ENCODE data around the gene TTLL4. TPM values are rescaled to one million over a fixed set of nuclear protein-coding genes. Genes with fewer than 3 reads are reported as not detected.

TTLL4 gene
- total RNA-seq, 1 donor from 2014 or later = 39.8 TPM

GRCh38 chr2:218733171-218734021 is 22.8 kb downstream of the TTLL4 start:
- Histone ChIP-seq H2AFZ (replicated peaks) (no peak overlapping the region), H3K4me2 (no peak overlapping the region), H3K36me3 (no peaks in the 10 kb centered on the region), H3K4me3 (no peak overlapping the region), H3K9ac (no peak overlapping the region), H3K27me3 (no peaks in the 10 kb centered on the region), H3K9me3 (ENCODE audit: low read depth) (no peaks in the 10 kb centered on the region), H3K27ac (no peak overlapping the region), H3F3A (ENCODE audit: low read depth) (no peaks in the 10 kb centered on the region), H3K4me1 (no peaks in the 10 kb centered on the region), H4K20me1 (ENCODE audit: low read depth) (peaks cover 48% of the 10 kb centered on the region), H3K79me2 (ENCODE audit: low read depth) (peaks cover 51% of the 10 kb centered on the region)
- no peaks in the 10 kb centered on the region for H3K27me3 Mint-ChIP-seq (ENCODE audit: insufficient read depth, low read depth)
- no peak for TF ChIP-seq EZH2 (IDR thresholded peaks at IDR 0.05)
- no peak for TF ChIP-seq CTCF (IDR thresholded peaks at IDR 0.05)
- TF ChIP-seq EZH2phosphoT487 (IDR thresholded peaks at IDR 0.05) = no peak
- DNase-seq (ENCODE audit: low spot score) = no peak
- H3K4me1 Mint-ChIP-seq = peaks cover 12% of the 10 kb centered on the region
- H3K27ac Mint-ChIP-seq = no peak overlapping the region
- H3K9me3 Mint-ChIP-seq = no peaks in the 10 kb centered on the region
- H3K36me3 Mint-ChIP-seq = peaks cover 32% of the 10 kb centered on the region
- no peak overlapping the region for H3K4me3 Mint-ChIP-seq

GRCh38 chr2:218734190-218734975 is 23.7 kb downstream of the TTLL4 start:
- H3K4me2 ChIP-seq = no peak overlapping the region
- no peak overlapping the region for H2AFZ ChIP-seq (replicated peaks)
- no peak overlapping the region for H3K27ac ChIP-seq
- Mint-ChIP-seq H3K9me3 (no peaks in the 10 kb centered on the region), H3K4me1 (peaks cover 12% of the 10 kb centered on the region), H3K36me3 (peaks cover 25% of the 10 kb centered on the region), H3K4me3 (no peak overlapping the region), H3K27ac (no peak overlapping the region), H3K27me3 (ENCODE audit: insufficient read depth, low read depth) (no peaks in the 10 kb centered on the region)
- no peaks in the 10 kb centered on the region for H3K9me3 ChIP-seq (ENCODE audit: low read depth)
- H4K20me1 ChIP-seq (ENCODE audit: low read depth) = peaks cover 58% of the 10 kb centered on the region
- no peak for DNase-seq (ENCODE audit: low spot score)
- TF ChIP-seq EZH2 (IDR thresholded peaks at IDR 0.05) = no peak
- TF ChIP-seq EZH2phosphoT487 (IDR thresholded peaks at IDR 0.05) = no peak
- TF ChIP-seq CTCF (IDR thresholded peaks at IDR 0.05) = no peak
- H3K79me2 ChIP-seq (ENCODE audit: low read depth) = peaks cover 42% of the 10 kb centered on the region
- H3K4me1 ChIP-seq = no peaks in the 10 kb centered on the region
- no peaks in the 10 kb centered on the region for H3K36me3 ChIP-seq
- no peaks in the 10 kb centered on the region for H3F3A ChIP-seq (ENCODE audit: low read depth)
- H3K4me3 ChIP-seq = no peak overlapping the region
- H3K9ac ChIP-seq = no peak overlapping the region
- H3K27me3 ChIP-seq = no peaks in the 10 kb centered on the region

GRCh38 chr2:218736531-218736930 is 25.9 kb downstream of the TTLL4 start:
- no peak overlapping the region for H3K4me3 Mint-ChIP-seq
- peaks cover 32% of the 10 kb centered on the region for H3K36me3 Mint-ChIP-seq
- Histone ChIP-seq H3K4me1 (no peaks in the 10 kb centered on the region), H4K20me1 (ENCODE audit: low read depth) (peaks cover 62% of the 10 kb centered on the region), H3K4me3 (no peak overlapping the region), H3K4me2 (no peak overlapping the region), H3K27me3 (no peaks in the 10 kb centered on the region), H3K36me3 (no peaks in the 10 kb centered on the region), H2AFZ (replicated peaks) (no peak overlapping the region), H3K79me2 (ENCODE audit: low read depth) (peaks cover 36% of the 10 kb centered on the region), H3K9me3 (ENCODE audit: low read depth) (no peaks in the 10 kb centered on the region), H3F3A (ENCODE audit: low read depth) (no peaks in the 10 kb centered on the region), H3K27ac (no peak overlapping the region), H3K9ac (no peak overlapping the region)
- peaks cover 2% of the 10 kb centered on the region for H3K27me3 Mint-ChIP-seq (ENCODE audit: insufficient read depth, low read depth)
- no peak for DNase-seq (ENCODE audit: low spot score)
- TF ChIP-seq CTCF (IDR thresholded peaks at IDR 0.05) (no peak), EZH2 (IDR thresholded peaks at IDR 0.05) (no peak), EZH2phosphoT487 (IDR thresholded peaks at IDR 0.05) (no peak)
- H3K4me1 Mint-ChIP-seq = peaks cover 9% of the 10 kb centered on the region
- no peaks in the 10 kb centered on the region for H3K9me3 Mint-ChIP-seq
- no peak overlapping the region for H3K27ac Mint-ChIP-seq
